ENCODE measurements around the gene PCNX2.
"Not testable (repeated sequence)": the region's sequence is repeated elsewhere in the genome, so short reads cannot be mapped to it uniquely, and the experiment has no call there.

PCNX2 gene

GRCh38 chr1:233224311-233224710, 71.2 kb downstream of the PCNX2 start:
- DNase-seq (ENCODE audit: low read depth in 2 of 2), result no peak

GRCh38 chr1:233217832-233218231, 77.7 kb downstream of the PCNX2 start:
- no peak for DNase-seq (ENCODE audit: low read depth in 2 of 2)

- no peak for DNase-seq (ENCODE audit: low read depth in 2 of 2)
These were observed 79.5 kb downstream of the PCNX2 start for GRCh38 chr1:233216009-233216408.

- no peak for DNase-seq (ENCODE audit: low read depth in 2 of 2)
These were observed 80.3 kb downstream of the PCNX2 start for GRCh38 chr1:233215135-233215760.

- DNase-seq (ENCODE audit: low read depth in 2 of 2), result no peak
These were observed 83.9 kb downstream of the PCNX2 start for GRCh38 chr1:233211595-233211994.

GRCh38 chr1:233211106-233211505, 84.4 kb downstream of the PCNX2 start:
- no peak for DNase-seq (ENCODE audit: low read depth in 2 of 2)

- no peak for DNase-seq (ENCODE audit: low read depth in 2 of 2)
These were observed 86.0 kb downstream of the PCNX2 start for GRCh38 chr1:233209481-233209880.

- no peak for DNase-seq (ENCODE audit: low read depth in 2 of 2)
These were observed 86.8 kb downstream of the PCNX2 start for GRCh38 chr1:233208687-233209086.

GRCh38 chr1:233197940-233198339, 97.6 kb downstream of the PCNX2 start:
- no peak for DNase-seq (ENCODE audit: low read depth in 2 of 2)

GRCh38 chr1:233193741-233194140, 101.8 kb downstream of the PCNX2 start:
- no peak for DNase-seq (ENCODE audit: low read depth in 2 of 2)

GRCh38 chr1:233190987-233191386, 104.5 kb downstream of the PCNX2 start:
- DNase-seq (ENCODE audit: low read depth in 2 of 2), result no peak

- DNase-seq (ENCODE audit: low read depth in 2 of 2), result no peak
These were observed 106.0 kb downstream of the PCNX2 start for GRCh38 chr1:233189526-233189925.

GRCh38 chr1:233188061-233188460, 107.5 kb downstream of the PCNX2 start:
- DNase-seq (ENCODE audit: low read depth in 2 of 2), result no peak

- no peak for DNase-seq (ENCODE audit: low read depth in 2 of 2)
These were observed 112.1 kb downstream of the PCNX2 start for GRCh38 chr1:233183226-233184020.

GRCh38 chr1:233182587-233182986, 112.9 kb downstream of the PCNX2 start:
- DNase-seq (ENCODE audit: low read depth in 2 of 2), result no peak

GRCh38 chr1:233180641-233181364, 114.7 kb downstream of the PCNX2 start:
- DNase-seq (ENCODE audit: low read depth in 2 of 2), result no peak

- DNase-seq (ENCODE audit: low read depth in 2 of 2), result not testable (repeated sequence)
These were observed 115.9 kb downstream of the PCNX2 start for GRCh38 chr1:233179638-233180037.

- DNase-seq (ENCODE audit: low read depth in 2 of 2), result no peak
These were observed 123.3 kb downstream of the PCNX2 start for GRCh38 chr1:233172201-233172600.

GRCh38 chr1:233170741-233171140, 124.8 kb downstream of the PCNX2 start:
- DNase-seq (ENCODE audit: low read depth in 2 of 2), result no peak

- DNase-seq (ENCODE audit: low read depth in 2 of 2), result no peak
These were observed 127.1 kb downstream of the PCNX2 start for GRCh38 chr1:233168384-233168783.

- no peak for DNase-seq (ENCODE audit: low read depth in 2 of 2)
These were observed 128.6 kb downstream of the PCNX2 start for GRCh38 chr1:233166896-233167295.

- no peak for DNase-seq (ENCODE audit: low read depth in 2 of 2)
These were observed 131.8 kb downstream of the PCNX2 start for GRCh38 chr1:233163696-233164095.

- no peak for DNase-seq (ENCODE audit: low read depth in 2 of 2)
These were observed 137.2 kb downstream of the PCNX2 start for GRCh38 chr1:233158322-233158721.

Data from stimulated activated CD8-positive, alpha-beta memory T cell treated with anti-CD3 and anti-CD28 coated beads, Interleukin-15, amount 100 ng/mL, for 4 hours (primary cell).